Measurements from ENCODE around the gene SDR42E2.
"Not testable (repeated sequence)": the region's sequence is repeated elsewhere in the genome, so short reads cannot be mapped to it uniquely, and the experiment has no call there.

Gene SDR42E2

DNA sequence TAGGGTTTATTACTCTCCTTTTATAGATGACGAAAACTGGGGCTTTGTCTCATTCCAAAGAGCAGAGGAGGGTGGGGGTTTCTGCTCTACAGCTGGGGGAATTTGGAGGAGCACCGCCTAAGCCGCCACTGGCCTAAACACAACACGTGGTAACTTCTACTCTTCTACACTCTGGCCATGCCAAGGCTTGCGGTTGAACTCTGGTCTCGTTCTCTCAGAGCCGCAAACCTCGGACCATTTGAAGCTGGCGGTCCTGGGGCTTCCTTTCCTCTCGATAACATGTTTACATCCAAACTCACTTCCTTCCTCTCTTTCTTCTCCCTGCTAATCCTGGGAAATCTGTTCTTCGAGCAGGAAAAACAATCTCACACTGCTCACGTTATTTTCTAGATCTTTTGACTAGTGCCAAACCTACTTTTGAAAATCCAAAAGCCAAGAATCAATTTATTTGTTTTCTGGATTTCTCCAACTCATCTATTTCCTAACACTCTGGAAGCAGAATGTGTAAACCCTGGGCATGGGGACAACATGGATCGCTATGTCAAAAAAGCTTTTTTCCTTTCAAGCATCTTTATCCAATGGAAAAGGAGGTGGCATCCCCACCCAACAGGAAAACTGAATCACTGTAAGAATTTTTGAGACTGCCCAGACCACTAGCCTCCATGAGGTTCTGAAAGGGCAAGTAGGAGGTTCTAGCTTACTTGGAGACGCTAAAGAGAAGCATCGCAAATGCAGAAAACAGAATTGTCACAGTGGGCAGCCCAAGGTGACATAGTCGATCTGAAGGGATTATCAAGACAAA lies 30.2 kb downstream of the SDR42E2 start:
- DNase-seq, result no peak

DNA sequence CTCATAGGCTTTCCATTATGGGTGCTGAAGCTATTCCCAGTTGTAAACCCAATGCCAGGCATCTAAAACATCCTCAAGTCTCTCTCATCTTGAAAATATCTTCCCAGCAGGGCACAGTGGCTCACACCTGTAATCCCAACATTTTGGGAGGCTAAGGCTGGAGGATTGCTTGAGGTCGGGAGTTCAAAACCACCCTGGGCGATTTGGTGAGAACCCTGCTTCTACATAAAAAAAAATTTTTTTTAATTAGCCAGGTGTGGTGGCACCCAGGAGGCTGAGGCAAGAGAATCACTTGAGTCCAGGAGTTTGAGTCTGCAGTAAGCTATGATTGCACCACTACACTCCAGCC lies 30.7 kb downstream of the SDR42E2 start:
- DNase-seq, result no peak

DNA sequence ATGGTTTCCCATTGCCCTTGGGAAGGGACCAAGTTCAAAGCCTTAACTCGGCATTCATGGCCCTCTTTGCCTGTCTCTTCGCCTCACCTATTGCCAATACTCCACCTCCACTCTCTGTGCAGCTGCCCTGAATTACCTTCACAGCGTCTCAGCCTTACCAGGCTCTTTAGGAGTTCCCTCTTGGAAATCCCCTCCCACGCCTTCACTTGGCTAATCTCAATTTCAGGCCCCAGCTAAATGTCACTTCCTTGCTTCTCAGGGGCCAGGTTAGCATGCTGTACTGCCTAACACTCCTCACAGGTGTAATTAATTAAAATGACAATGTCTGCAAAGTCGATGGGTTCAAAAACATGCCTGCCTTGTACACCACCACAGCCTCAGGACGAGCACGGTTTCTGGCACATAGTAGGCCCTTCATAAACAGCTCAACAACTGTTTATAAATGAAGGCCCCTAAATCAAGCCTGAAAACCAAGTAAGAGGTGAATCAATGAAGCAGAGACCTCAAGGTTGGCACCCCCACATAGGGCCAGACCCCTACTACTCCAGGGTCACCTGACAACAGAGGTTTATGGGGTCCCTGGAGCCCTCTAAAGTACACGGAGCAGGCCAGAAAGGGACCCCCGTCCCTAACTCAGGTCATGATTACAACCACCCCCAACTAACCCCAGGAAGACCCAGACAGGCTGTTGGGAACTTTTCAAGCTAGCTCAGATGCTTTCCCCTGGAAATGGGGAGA lies 32.6 kb downstream of the SDR42E2 start:
- DNase-seq, result no peak

DNA sequence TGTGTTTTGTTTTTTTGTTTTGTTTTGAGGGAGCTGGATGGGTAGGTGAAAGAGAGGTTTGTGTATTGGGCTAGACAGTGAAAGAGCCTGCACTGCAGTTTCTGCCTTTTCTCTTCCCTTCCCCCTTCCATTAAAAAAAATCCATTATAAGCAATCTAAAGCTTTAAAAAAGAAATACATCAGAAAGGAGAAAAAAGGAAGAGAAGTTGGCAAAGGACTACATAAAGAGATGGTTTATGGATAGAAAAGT lies 33.1 kb downstream of the SDR42E2 start:
- no peak for DNase-seq

DNA sequence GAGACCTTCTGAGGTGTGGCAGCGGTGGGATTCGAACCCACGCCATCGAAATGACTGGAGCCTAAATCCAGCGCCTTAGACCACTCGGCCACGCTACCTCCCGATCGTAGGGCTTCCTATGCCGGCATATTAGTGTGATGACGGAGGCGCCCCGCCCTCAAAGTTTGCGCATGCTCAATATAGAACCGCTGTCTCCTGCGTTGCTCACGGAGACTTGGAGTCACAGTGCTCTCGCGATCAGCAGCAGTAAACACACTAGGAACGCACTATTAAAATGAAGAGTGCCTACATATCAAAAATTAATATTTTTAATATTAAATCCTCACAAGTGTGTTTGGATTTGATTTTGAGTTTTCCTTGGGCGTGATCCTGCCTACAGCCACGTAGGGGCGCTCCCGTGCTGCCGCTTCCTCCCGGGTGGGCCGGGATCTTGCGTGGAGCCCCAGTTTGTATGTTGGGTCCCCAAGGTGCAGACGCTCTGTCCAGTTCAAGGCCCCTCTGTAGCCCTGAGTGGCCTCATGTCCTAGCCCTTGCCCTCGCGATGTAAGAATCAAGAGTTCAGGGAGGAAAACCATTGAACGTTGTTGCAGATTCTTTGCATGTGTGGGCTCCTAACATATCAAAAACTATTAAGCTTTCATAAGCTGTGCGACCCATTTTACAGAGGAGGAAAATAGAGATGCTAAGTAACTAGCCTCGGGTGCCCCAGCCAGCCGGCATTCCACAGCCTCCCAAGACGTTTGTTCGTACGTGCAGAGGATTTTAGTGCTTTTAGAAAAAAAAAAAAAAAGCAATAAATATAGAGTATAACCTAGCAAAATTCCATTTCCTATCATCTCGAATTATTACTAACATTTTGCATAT lies 33.6 kb downstream of the SDR42E2 start:
- DNase-seq, result peak; percentile 86

DNA sequence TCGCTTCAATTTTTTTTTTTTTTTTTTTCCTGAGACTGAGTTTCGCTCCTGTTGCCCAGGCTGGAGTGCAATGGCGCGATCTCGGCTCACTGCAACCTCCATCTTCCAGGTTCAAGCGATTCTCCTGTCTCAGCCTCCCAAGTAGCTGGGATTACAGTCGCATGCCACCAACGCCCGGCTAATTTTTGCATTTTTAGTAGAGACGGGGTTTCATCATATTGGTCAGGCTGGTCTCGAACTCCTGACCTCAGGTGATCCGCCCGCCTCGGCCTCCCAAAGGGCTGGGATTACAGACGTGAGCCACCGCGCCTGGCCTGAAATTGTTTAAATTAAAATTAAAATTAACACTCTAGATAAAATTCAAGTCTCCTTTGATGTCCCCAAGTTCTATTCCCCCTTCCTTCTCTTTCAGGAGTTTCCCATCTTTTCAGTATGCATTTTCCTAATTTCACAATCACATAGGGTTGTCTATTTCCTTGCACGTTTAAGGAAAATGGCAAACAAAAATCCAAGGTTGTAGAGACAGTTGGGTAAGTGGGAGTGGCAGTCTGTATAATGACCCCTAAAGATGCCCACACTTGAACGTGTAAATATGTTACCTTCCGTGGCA lies 34.4 kb downstream of the SDR42E2 start:
- DNase-seq, result not testable (repeated sequence)

DNA sequence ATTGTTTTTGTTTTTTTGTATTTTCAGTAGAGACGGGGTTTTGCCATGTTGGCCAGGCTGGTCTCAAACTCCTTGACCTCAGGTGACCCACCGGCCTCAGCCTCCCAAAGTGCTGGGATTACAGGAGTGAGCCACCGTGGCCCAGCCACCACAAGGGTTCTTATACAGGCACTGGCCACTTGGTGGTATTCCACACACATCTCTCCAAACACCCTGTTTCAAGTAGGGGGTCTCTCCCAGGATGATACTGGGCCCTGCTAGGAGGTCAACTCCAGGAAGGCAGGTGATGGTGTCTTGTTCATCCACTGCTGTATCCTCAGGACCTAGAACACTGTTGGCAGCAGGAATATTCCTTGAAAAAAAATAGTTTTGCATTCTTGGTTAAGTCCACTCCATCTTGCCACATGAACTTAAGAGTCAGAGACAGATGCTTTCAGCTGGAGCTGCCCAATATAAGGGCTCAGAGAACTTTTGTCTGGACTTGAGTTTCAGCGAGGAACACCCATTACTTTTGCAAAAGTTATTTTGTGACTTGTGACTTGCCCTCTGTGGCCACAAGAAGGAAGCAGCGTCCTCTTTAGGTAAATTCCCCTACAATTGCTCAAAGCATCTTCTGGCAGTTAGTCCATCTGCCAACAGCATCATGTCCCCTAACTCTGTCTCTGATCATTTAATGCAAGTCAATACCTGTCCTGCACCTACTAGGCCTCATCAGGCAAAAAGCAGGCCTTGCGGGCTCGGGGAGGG lies 36.4 kb downstream of the SDR42E2 start:
- no peak for DNase-seq

DNA sequence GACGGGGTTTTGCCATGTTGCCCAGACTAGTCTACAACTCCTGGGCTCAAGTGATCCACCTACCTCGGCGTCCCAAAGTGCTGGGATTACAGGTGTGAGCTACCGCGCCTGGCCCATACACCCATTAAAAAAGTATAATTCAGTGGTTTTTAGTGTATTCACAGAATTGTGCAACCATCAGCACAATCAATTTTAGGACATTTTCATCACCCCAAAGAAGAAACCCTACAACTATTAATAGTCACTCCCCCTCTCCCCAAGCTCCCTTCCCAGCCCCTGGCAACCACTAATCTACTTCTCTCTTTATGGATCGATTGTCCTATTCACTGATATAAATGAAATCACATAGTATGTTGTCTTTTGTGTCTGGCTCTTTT lies 39.9 kb downstream of the SDR42E2 start:
- no peak for DNase-seq

DNA sequence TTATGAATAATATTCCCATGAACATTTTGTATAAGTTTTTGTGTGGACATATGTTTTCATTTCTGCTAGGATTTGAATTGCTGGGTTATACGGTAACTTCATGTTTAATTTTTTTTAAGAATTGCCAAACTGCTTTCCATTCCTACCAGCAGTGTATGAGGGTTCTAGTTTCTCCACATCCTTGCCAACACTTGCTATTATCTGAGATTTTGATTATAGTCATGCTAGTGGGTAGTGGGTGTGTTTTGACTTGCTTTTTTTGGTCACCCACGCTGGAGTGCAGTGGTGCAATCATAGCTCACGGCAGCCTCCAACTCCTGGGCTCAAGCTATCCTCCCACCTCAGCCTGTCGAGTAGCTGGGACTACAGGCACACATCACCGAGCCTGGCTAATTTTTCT lies 40.8 kb downstream of the SDR42E2 start:
- no peak for DNase-seq

DNA sequence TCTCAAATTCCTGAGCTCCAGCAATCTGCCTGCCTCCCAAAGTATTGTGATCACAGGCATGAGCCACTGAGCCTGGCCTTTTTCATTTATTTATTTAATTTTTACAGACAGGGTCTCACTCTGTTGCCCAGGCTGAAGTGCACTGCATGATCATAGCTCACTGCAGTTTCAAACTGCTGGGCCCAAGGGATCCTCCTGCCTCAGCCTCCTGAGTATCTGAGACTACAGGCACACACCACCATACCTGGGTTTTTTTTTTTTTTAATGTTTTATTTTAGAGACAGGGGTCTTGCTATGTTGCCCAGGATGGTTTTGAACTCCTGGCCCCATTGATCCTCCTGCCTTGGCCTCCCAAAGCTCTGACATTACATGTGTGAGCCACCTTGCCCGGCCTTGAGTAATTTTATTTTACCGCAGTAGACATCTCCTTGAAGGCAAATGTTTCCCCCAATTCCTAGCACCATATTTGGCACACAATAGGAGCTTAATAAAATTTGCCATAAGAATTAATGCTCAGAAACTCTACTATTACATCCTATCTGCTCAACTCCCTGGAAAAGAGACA lies 41.9 kb downstream of the SDR42E2 start:
- no peak for DNase-seq

DNA sequence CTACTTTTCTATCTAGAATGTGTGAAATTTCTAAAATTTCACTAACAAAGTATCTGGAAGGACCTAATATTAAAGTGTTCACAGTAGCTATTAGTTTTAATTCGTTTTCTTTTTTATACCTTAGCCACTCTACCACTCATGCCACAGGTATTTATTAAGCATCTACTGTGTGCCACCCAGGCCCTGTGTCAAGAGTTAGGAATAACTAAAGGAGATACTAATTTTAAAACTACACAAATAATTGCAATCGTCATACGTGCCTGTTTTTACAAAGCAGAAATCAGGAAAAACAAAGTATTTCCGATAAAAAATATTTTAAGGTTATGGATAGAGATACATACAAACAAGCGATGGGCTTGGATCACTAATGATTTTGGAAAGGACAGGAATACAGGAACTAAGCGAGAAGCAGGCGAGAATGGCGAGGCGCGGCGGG lies 43.3 kb downstream of the SDR42E2 start:
- DNase-seq, result no peak

DNA sequence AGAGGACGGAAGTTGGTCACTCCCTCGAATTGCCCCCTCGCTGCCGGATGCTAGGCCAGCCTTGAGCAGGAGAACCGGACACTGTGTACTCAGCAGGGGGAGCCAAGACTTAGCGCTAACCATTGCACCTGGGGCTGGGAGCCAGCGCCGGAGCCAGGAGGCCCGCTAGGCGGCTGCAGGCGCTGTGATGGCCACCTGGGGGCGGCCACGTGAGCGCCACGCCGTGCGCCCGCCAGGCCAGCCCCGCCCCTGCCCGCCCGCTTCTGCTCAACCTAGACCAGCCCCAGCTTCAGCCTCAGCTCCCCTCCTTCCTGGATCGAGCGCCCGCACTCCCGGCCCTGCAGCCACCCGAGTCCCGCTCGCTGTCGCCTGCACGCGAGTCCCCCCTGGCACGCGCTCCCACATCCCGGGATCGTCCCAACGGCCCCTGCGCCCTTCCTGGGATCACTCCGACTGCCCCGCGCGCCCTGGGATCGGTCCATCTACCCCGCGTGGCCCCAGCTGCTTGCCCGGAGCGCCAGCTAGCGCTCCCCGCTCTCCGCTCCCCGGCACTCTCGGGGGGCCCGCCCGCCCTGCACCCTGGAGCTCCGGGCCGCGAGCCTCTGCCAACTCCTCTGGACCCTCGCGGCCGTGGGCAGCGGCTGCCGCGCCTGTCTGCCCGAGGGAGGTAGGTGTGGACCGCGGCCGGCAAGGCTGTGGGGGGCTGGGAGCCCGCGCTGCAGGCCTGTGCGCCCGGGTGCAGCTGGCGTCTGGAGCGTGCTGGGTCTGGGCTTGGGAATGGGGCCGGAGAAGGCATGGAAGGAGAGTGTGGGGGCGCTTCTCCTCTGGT lies 43.9 kb downstream of the SDR42E2 start, which contains the start of gene EEF2K:
Gene EEF2K, plus strand, starts transcription at position 266 of the 829 bp plus-strand sequence. CDS start 19,452 bp downstream, outside the sequence.
- DNase-seq, result peak; percentile 64

DNA sequence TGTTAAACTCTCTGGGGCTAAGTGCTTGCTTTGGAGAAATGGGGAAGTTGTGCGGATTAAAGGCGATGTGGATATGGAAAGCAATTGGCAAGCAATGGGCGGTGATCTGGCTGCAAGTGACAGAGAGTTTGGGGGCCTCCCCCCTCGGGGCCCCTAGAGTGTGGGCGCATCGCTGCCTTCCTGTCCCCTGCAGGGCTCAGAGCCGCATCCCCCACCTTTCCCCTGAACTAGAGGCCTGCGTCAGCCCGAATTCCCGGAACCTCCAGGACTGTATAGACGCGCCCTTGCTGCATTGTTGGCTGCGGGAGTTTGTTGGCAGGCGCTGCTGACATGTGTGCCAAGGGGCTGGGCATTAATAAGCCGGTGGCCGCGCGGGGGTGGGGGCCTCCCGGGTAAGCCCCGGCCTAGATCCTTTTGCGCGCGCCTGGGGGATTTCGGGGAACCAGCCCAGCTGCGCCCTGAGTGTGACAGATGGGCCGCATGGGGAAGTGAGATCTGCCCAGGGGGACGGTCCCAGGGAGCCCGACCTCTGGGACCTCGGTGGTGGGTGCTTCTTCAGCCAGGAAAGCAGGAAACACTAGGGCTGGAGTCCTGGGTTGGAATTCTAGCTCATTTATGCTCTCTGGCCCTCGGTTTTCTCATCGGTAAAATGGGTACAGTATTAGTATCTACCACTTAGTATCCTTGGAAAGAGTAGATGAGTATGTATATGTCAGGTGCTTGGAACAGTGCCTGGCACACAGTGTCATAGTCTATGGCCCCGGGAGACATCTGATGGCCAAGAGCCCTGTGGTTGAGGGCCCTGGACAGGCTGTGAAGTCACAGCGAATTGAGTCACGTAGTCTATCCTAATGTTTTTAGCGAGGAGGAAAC lies 44.8 kb downstream of the SDR42E2 start:
- peak; percentile 39 for DNase-seq

DNA sequence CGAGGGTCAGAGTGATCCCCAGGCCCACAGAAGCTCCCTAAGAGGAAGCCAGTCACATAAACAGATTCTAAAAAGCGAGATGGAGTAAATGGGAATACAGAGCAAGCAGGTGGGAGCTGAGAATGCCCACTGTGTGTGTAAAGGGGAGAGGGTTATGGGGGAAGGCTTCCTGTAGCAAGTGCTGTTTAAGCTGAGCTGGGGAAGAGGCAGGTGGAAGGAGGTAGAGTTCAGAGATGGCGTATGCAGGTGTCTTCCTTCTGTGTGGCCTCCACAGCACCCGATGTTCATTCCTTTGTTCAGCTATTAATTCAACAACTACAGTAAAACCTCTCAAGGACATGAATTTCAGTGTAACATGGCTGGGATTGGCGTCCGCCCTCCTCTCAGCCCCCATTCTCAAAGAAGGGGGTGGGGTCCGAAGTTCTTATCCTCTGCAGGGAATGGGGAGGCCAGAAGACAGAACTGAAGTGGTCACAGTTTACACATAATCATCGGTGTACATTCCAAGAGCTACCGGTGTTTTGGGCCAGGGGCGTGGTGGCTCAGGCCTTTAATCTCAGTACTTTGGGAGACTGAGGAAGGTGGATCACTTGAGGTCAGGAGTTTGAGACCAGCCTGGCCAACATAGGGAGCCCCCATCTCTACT lies 45.5 kb downstream of the SDR42E2 start:
- DNase-seq, result no peak

DNA sequence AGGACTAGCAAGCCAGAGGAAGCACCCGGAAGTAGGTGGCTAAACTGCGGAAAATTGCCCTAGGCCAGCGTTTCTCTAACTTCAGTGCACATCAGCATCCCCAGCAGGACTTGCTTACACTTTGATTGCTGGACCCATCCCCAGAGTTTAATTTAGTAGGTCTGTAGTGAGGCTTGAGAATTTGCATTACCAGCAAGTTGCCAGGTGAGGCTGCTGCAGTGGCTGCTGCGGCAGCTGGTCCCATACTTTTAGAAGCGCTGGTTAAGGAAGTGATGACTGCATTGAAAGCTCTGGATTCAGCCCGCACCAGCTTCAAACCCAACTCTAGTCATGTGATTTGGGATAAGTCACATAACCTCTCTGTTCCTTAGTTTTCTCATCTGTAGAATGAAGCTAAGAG lies 48.0 kb downstream of the SDR42E2 start:
- DNase-seq, result no peak

DNA sequence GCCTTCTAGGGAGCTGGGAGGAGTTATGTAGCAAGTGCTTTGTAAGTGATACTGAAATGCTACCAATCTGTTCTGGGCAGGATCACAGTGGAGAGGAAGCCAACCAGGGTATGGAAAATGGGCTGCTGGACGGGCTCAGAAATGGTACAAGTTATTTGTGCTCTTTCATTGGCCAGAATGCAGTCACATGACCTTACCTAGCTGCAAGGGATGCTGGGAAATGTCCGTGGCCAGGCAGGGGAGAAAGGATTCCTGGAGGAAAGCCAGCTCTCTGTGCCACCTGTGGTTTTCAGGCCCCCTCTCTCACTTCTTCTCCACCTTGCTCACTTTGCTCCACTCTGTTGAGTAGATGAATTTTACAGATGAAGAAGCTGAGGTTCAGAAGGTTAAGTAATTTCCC lies 48.5 kb downstream of the SDR42E2 start:
- no peak for DNase-seq

DNA sequence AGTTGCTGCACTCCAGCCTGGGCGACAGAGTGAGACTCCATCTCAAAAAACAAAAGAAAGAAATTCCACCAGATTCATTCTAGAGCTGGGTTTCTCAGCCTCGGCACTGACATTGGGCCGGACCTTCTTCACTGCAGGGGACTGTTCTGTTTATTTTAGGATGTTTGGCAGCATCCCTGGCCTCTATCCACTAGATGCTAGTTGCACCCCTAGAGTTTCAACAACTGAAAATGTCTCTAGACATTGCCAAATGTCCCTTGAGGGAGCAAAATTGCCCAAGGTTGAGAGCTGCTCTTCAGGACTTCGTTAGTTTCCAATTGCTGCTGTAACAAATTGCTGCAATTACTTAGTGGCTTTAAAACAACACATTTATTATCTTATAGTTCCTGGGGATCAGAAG lies 50.9 kb downstream of the SDR42E2 start:
- no peak for DNase-seq

DNA sequence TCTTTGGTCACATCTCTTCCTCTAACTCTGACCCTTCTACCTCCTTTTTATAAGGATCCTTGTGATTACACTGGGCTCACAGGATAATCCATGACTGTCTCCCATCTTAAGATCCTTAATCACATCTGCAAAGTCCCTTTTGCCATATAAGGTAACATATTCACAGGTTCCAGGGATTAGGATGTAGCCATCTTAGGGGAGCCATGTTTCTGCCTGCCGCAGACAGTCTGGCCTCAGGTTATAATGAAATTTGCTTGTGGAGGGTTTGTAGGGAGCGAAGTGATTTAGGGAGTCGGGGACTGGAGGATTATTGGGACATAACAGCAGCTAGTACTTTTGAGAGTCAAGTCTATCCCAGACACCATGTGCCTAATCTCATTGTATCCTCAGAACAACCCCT lies 51.5 kb downstream of the SDR42E2 start:
- DNase-seq, result no peak

DNA sequence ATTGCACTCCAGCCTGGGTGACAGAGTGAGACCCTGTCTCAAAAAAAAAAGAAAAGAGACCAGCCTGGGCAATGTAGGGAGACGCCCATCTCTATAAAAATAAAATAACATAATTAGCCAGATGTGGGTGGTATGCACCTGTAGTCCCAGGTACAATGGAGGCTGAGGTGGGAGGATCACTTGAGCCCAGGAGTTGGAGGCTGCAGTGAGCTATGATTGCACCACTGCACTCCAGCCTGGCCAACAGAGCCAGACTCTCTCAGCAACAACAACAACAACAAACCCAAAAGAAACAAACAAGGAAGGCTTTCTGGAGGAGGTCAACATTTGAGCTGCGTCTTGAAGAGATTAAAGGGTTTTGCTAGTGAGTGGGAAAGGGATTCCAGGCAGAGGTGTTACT lies 52.1 kb downstream of the SDR42E2 start:
- DNase-seq, result no peak

DNA sequence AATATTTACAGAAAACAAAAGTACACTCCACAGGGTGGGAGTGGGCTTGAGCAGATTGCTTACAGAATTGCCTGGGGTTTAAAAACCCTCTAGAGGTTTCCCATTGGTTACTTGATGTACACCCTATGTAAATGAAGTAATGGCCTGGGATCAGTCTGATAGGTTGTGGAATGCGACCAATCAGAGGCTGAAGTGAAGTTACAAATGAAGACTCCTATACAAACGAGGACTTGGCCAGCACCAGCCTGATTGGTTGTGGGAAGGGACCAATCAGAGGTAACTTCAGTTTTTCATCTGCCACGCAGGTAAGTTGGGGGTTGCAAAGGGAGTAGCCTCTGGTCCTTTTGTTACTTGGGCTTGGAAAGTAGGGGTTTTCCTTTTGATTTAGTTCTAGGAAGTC lies 52.6 kb downstream of the SDR42E2 start:
- DNase-seq, result no peak

Data from NCI-H1694 treated with DMSO at 0.1 percent for 48 hours (cell line).